ENCODE results near the gene ATP2B3. TPM values are rescaled to one million over a fixed set of nuclear protein-coding genes. Genes with fewer than 3 reads are reported as not detected.
"Not testable (repeated sequence)": the region's sequence is repeated elsewhere in the genome, so short reads cannot be mapped to it uniquely, and the experiment has no call there.

ATP2B3 gene
- polyA plus RNA-seq, 1 donor from 2014 or later: 5.3 TPM

GRCh38 chrX:153603131-153603656 is 85.8 kb downstream of the ATP2B3 start:
- Histone ChIP-seq H4K20me1 (ENCODE audit: insufficient read depth) (no peaks in the 10 kb centered on the region), H3K9me2 (ENCODE audit: insufficient read depth, low read length) (no peaks in the 10 kb centered on the region), H3K4me2 (ENCODE audit: low read length) (no peak overlapping the region), H3K27me3 (ENCODE audit: insufficient read depth, low read depth, low read length) (no peaks in the 10 kb centered on the region), H3F3A (ENCODE audit: insufficient read depth, low read length, poor library complexity, severe bottlenecking) (no peaks in the 10 kb centered on the region), H3K9me3 (ENCODE audit: low read length) (no peaks in the 10 kb centered on the region), H2AFZ (ENCODE audit: low read depth, low read length) (no peak overlapping the region), H3K27ac (ENCODE audit: low read length) (no peak overlapping the region), H3K9ac (ENCODE audit: low read length) (no peak overlapping the region), H3K79me2 (replicated peaks; ENCODE audit: insufficient read depth, low read length) (no peaks in the 10 kb centered on the region), H3K36me3 (ENCODE audit: insufficient read depth, low read length) (no peaks in the 10 kb centered on the region), H3K4me3 (ENCODE audit: low read length) (no peak overlapping the region)
- TF ChIP-seq SMC3 (conservative IDR thresholded peaks at IDR 0.05; ENCODE audit: poor library complexity) (no peak), CTCF (IDR thresholded peaks at IDR 0.05; ENCODE audit: poor library complexity, severe bottlenecking) (no peak), EZH2 (IDR thresholded peaks at IDR 0.05; ENCODE audit: borderline replicate concordance, insufficient read depth, low read length, poor library complexity, severe bottlenecking) (no peak), POLR2AphosphoS5 (IDR thresholded peaks at IDR 0.05) (no peak), RAD21 (conservative IDR thresholded peaks at IDR 0.05) (no peak), REST (IDR thresholded peaks at IDR 0.05; ENCODE audit: borderline replicate concordance) (no peak), TAF1 (IDR thresholded peaks at IDR 0.05; ENCODE audit: low read depth) (no peak), MXI1 (conservative IDR thresholded peaks at IDR 0.05; ENCODE audit: poor library complexity, severe bottlenecking) (no peak), EP300 (conservative IDR thresholded peaks at IDR 0.05; ENCODE audit: poor library complexity, severe bottlenecking) (no peak)

- H3K9me3 ChIP-seq (ENCODE audit: low read length); H3K36me3 ChIP-seq (ENCODE audit: insufficient read depth, low read length); H4K20me1 ChIP-seq (ENCODE audit: insufficient read depth); H3K9me2 ChIP-seq (ENCODE audit: insufficient read depth, low read length); H3K79me2 ChIP-seq (replicated peaks; ENCODE audit: insufficient read depth, low read length); H3K4me2 ChIP-seq (ENCODE audit: low read length); H3K4me3 ChIP-seq (ENCODE audit: low read length); H3F3A ChIP-seq (ENCODE audit: insufficient read depth, low read length, poor library complexity, severe bottlenecking); H3K27ac ChIP-seq (ENCODE audit: low read length); H3K27me3 ChIP-seq (ENCODE audit: insufficient read depth, low read depth, low read length); H3K9ac ChIP-seq (ENCODE audit: low read length); H2AFZ ChIP-seq (ENCODE audit: low read depth, low read length): not testable (repeated sequence)
Measured at GRCh38 chrX:153604666-153605380, 87.4 kb downstream of the ATP2B3 start.

Data from neural cell (in vitro differentiated cells).